Neuronal stem cell (in vitro differentiated cells): ENCODE measurements around the gene CARD18.

Source experiments
- DNase-seq: peaks from one replicate; pipeline ENCODE4 v3.0.0-alpha.2; 2013; ENCODE audit warnings: low spot score
- H2AFZ ChIP-seq: one replicate; pipeline ENCODE4 v1.6.1; 2013; ENCODE audit warnings: mild to moderate bottlenecking, low read length, inconsistent platforms
- H2AK5ac ChIP-seq: 2 replicates; pipeline ENCODE4 v1.6.1; 2013; ENCODE audit warnings: low read depth, mild to moderate bottlenecking, inconsistent platforms, low read length, moderate library complexity, mixed read lengths
- H2BK120ac ChIP-seq: 2 replicates; pipeline ENCODE4 v1.6.1; 2013; ENCODE audit warnings: low read depth, mild to moderate bottlenecking, inconsistent platforms, low read length, moderate library complexity, mixed read lengths
- H2BK12ac ChIP-seq: one replicate; pipeline ENCODE4 v1.6.1; 2013; ENCODE audit warnings: low read length, inconsistent platforms
- H2BK15ac ChIP-seq: 2 replicates; pipeline ENCODE4 v1.6.1; 2013; ENCODE audit warnings: mild to moderate bottlenecking, low read length, inconsistent platforms, mixed read lengths
- H2BK5ac ChIP-seq: one replicate; pipeline ENCODE4 v1.6.1; 2013; ENCODE audit warnings: inconsistent platforms, mild to moderate bottlenecking, low read length, moderate library complexity
- H3K14ac ChIP-seq: one replicate; pipeline ENCODE4 v1.6.1; 2013; ENCODE audit warnings: low read length, inconsistent platforms
- H3K18ac ChIP-seq: 2 replicates; pipeline ENCODE4 v1.6.1; 2013; ENCODE audit warnings: low read length, inconsistent platforms
- H3K23ac ChIP-seq: 2 replicates; pipeline ENCODE4 v1.6.1; 2013; ENCODE audit warnings: low read depth, mild to moderate bottlenecking, mixed read lengths, low read length, inconsistent platforms; ENCODE audit not compliant: poor library complexity
- H3K27ac ChIP-seq: replicated peaks from 3 replicates; pipeline ENCODE4 v1.5.1; 2013; ENCODE audit warnings: low read length, inconsistent platforms
- H3K27me3 ChIP-seq, 3 experiments: 2 replicates each; pipeline ENCODE4 v1.6.1; 2013; ENCODE audit warnings: low read length in 3 of 3, mild to moderate bottlenecking in 2 of 3, inconsistent platforms in 1 of 3, low read depth in 1 of 3, mixed read lengths in 1 of 3, moderate library complexity in 1 of 3; ENCODE audit not compliant: control insufficient read depth in 3 of 3, insufficient read depth in 3 of 3
- H3K36me3 ChIP-seq, 2 donors: replicated peaks in 1 of 2; 2 replicates each; pipeline ENCODE4 v1.6.1; 2013; ENCODE audit warnings: low read length in 2 of 2; ENCODE audit not compliant: control insufficient read depth in 2 of 2, insufficient read depth in 2 of 2
- H3K4ac ChIP-seq: 2 replicates; pipeline ENCODE4 v1.6.1; 2013; ENCODE audit warnings: inconsistent platforms, mild to moderate bottlenecking, low read length, moderate library complexity
- H3K4me1 ChIP-seq, 2 donors: 1 replicate in 1 of 2; 2 replicates in 1 of 2; pipeline ENCODE4 v1.6.1; 2013; ENCODE audit warnings: low read length in 2 of 2, low read depth in 1 of 2; ENCODE audit not compliant: control insufficient read depth in 2 of 2, insufficient read depth in 1 of 2
- H3K4me2 ChIP-seq: one replicate; pipeline ENCODE4 v1.6.1; 2013; ENCODE audit warnings: mild to moderate bottlenecking, low read length, inconsistent platforms; ENCODE audit not compliant: insufficient read depth, poor library complexity, severe bottlenecking
- H3K4me3 ChIP-seq, 2 donors: 2 replicates each; pipeline ENCODE4 v1.5.1; 2013; ENCODE audit warnings: low read length in 2 of 2, mild to moderate bottlenecking in 2 of 2, inconsistent platforms in 1 of 2, moderate library complexity in 1 of 2
- H3K79me1 ChIP-seq: one replicate; pipeline ENCODE4 v1.6.1; 2013; ENCODE audit warnings: low read depth, mild to moderate bottlenecking, inconsistent platforms, low read length, moderate library complexity
- H3K9ac ChIP-seq: one replicate; pipeline ENCODE4 v1.6.1; 2013; ENCODE audit warnings: mild to moderate bottlenecking, low read depth, low read length, inconsistent platforms; ENCODE audit not compliant: poor library complexity
- H3K9me3 ChIP-seq, 2 donors: replicated peaks in 1 of 2; 2 replicates each; pipeline versions ENCODE3 to v1.6.1; 2013; ENCODE audit warnings: low read length in 2 of 2, mild to moderate bottlenecking in 2 of 2, inconsistent platforms in 1 of 2, low read depth in 1 of 2, mixed read lengths in 1 of 2, moderate library complexity in 1 of 2; ENCODE audit not compliant: control insufficient read depth in 2 of 2, insufficient read depth in 1 of 2
- H4K8ac ChIP-seq: one replicate; pipeline ENCODE4 v1.6.1; 2013; ENCODE audit warnings: low read depth, mild to moderate bottlenecking, inconsistent platforms, low read length, moderate library complexity
- H4K91ac ChIP-seq: one replicate; pipeline ENCODE4 v1.6.1; 2013; ENCODE audit warnings: low read length, low read depth, mild to moderate bottlenecking, inconsistent platforms; ENCODE audit not compliant: poor library complexity
- WGBS, 2 donors: extraction: QIAGEN DNeasy Blood & Tissue Kit; methylation state at CpG; one replicate each; pipeline ENCODE4 v1.1.7; 2013; ENCODE audit warnings: missing lambda C conversion rate in 2 of 2, mixed read lengths in 1 of 2; ENCODE audit not compliant: insufficient read length in 2 of 2, insufficient replicate concordance in 1 of 2; ENCODE audit errors: extremely low coverage in 2 of 2; 5-methylcytosine and 5-hydroxymethylcytosine counted together

CARD18 gene

GRCh38 chr11:105156720-105157119, 17.2 kb upstream of the CARD18 start:
- Histone ChIP-seq H3K27me3 (no peaks in the 10 kb centered on the region), H4K8ac (no peak overlapping the region), H3K36me3 (no peaks in the 10 kb centered on the region), H2BK120ac (no peak overlapping the region), H2BK12ac (no peak overlapping the region), H2BK5ac (no peak overlapping the region), H3K23ac (no peak overlapping the region), H3K4me1 (peaks cover 0 to 7% of the 10 kb centered on the region in 2 donors), H3K9me3 (no peaks in the 10 kb centered on the region), H3K9ac (no peak overlapping the region), H3K14ac (no peak overlapping the region), H3K4ac (no peak overlapping the region), H3K4me2 (no peak overlapping the region), H3K79me1 (no peaks in the 10 kb centered on the region), H3K27ac (no peak overlapping the region), H2BK15ac (no peak overlapping the region), H4K91ac (no peak overlapping the region), H2AFZ (no peak overlapping the region), H2AK5ac (no peak overlapping the region), H3K4me3 (no peak overlapping the region), H3K18ac (no peak overlapping the region)
- WGBS, 2 donors: no CpG with 5 or more reads among the region's 4 CpGs
- DNase-seq: no peak

GRCh38 chr11:105156231-105156630, 16.7 kb upstream of the CARD18 start:
- Histone ChIP-seq H3K9me3 (no peaks in the 10 kb centered on the region), H2BK12ac (no peak overlapping the region), H3K23ac (no peak overlapping the region), H2BK15ac (no peak overlapping the region), H3K18ac (no peak overlapping the region), H3K4ac (no peak overlapping the region), H3K9ac (no peak overlapping the region), H3K36me3 (no peaks in the 10 kb centered on the region), H2BK120ac (no peak overlapping the region), H2AK5ac (no peak overlapping the region), H2AFZ (no peak overlapping the region), H3K79me1 (no peaks in the 10 kb centered on the region), H3K27ac (no peak overlapping the region), H2BK5ac (no peak overlapping the region), H3K4me2 (no peak overlapping the region), H3K27me3 (no peaks in the 10 kb centered on the region), H3K14ac (no peak overlapping the region), H4K91ac (no peak overlapping the region), H4K8ac (no peak overlapping the region), H3K4me1 (peaks cover 0 to 7% of the 10 kb centered on the region in 2 donors), H3K4me3 (no peak overlapping the region)
- WGBS, 2 donors: no CpG with 5 or more reads among the region's 2 CpGs
- DNase-seq: no peak

- H3K4me2 ChIP-seq: no peak overlapping the region
- WGBS, 2 donors: no CpG with 5 or more reads among the region's 6 CpGs
Measured at GRCh38 chr11:105155679-105156078, 16.1 kb upstream of the CARD18 start.

GRCh38 chr11:105153392-105153791, 13.8 kb upstream of the CARD18 start:
- Histone ChIP-seq H3K4ac (no peak overlapping the region), H3K27me3 (no peaks in the 10 kb centered on the region), H4K8ac (no peak overlapping the region), H2BK12ac (no peak overlapping the region), H3K23ac (no peak overlapping the region), H2BK15ac (no peak overlapping the region), H3K4me2 (no peak overlapping the region), H3K9me3 (no peaks in the 10 kb centered on the region), H3K36me3 (no peaks in the 10 kb centered on the region), H4K91ac (no peak overlapping the region), H3K79me1 (no peaks in the 10 kb centered on the region), H2AK5ac (no peak overlapping the region), H2AFZ (peak overlapping the region; percentile 68), H2BK5ac (no peak overlapping the region), H3K18ac (no peak overlapping the region), H2BK120ac (no peak overlapping the region), H3K4me3 (no peak overlapping the region), H3K27ac (no peak overlapping the region), H3K9ac (no peak overlapping the region), H3K4me1 (peaks cover 0 to 7% of the 10 kb centered on the region in 2 donors), H3K14ac (no peak overlapping the region)
- WGBS, 2 donors: no CpG with 5 or more reads among the region's 11 CpGs
- no peak for DNase-seq

More at GRCh38 chr11:105155679-105156078, 16.1 kb upstream of the CARD18 start:
- H3K4me3 ChIP-seq: no peak overlapping the region
- no peak overlapping the region for H2BK120ac ChIP-seq
- H3K9ac ChIP-seq: no peak overlapping the region
- no peaks in the 10 kb centered on the region for H3K79me1 ChIP-seq
- H2BK5ac ChIP-seq: no peak overlapping the region
- H3K23ac ChIP-seq: no peak overlapping the region
- no peaks in the 10 kb centered on the region for H3K27me3 ChIP-seq
- H2BK12ac ChIP-seq: no peak overlapping the region
- peaks cover 0 to 7% of the 10 kb centered on the region in 2 donors for H3K4me1 ChIP-seq
- no peaks in the 10 kb centered on the region for H3K36me3 ChIP-seq
- H3K18ac ChIP-seq: no peak overlapping the region
- H2AK5ac ChIP-seq: no peak overlapping the region
- no peak for DNase-seq
- no peak overlapping the region for H2AFZ ChIP-seq
- no peaks in the 10 kb centered on the region for H3K9me3 ChIP-seq
- no peak overlapping the region for H4K8ac ChIP-seq
- H3K4ac ChIP-seq: no peak overlapping the region
- H3K27ac ChIP-seq: no peak overlapping the region
- H2BK15ac ChIP-seq: no peak overlapping the region
- no peak overlapping the region for H3K14ac ChIP-seq
- H4K91ac ChIP-seq: no peak overlapping the region
